Astrocyte of the spinal cord (primary cell): ENCODE data around the gene SEMG1.

Source experiments
- DNase-seq: peaks from one replicate; pipeline ENCODE4 v3.0.0; 2011; ENCODE audit warnings: low read depth, low spot score
- H3K4me3 ChIP-seq: 2 replicates; pipeline ENCODE4 v1.5.1; 2011; ENCODE audit warnings: low read depth, mild to moderate bottlenecking, low read length, moderate library complexity
- in situ Hi-C: cut with HindIII; loops from 2 replicates; pipeline ENCODE4 v1.10.0; 2017; ENCODE audit warnings: low sequenced_read_pairs
- TF ChIP-seq, protein P1 (sequence below): IDR thresholded peaks from 2 replicates; pipeline ENCODE4 v1.5.1; 2012; ENCODE audit warnings: low read depth, mild to moderate bottlenecking, low read length, inconsistent platforms

SEMG1 gene

DNA sequence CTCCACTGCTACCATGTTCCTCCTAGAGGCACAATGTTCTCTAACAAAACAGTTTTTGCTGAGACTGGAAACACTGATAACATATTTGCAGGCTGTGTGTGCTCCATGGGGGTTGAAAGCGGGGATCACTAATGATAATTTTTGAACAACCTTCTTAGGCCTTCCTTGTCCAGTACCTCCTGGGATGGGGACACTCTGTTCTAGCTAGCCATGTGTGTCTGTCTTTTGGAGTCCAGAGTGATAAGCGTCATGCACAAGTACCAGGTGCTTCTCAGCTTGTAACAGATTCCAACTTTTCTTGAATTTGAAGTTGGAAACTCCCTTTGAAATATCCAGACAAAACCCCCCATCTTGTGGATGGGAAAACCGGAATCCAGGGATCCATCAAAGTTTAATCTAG, 17.0 kb upstream of the SEMG1 start:
- in situ Hi-C loops = no loop called here
- H3K4me3 ChIP-seq = no peak overlapping the region
- TF ChIP-seq, protein P1, sequence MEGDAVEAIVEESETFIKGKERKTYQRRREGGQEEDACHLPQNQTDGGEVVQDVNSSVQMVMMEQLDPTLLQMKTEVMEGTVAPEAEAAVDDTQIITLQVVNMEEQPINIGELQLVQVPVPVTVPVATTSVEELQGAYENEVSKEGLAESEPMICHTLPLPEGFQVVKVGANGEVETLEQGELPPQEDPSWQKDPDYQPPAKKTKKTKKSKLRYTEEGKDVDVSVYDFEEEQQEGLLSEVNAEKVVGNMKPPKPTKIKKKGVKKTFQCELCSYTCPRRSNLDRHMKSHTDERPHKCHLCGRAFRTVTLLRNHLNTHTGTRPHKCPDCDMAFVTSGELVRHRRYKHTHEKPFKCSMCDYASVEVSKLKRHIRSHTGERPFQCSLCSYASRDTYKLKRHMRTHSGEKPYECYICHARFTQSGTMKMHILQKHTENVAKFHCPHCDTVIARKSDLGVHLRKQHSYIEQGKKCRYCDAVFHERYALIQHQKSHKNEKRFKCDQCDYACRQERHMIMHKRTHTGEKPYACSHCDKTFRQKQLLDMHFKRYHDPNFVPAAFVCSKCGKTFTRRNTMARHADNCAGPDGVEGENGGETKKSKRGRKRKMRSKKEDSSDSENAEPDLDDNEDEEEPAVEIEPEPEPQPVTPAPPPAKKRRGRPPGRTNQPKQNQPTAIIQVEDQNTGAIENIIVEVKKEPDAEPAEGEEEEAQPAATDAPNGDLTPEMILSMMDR = no peak
- DNase-seq = no peak

DNA sequence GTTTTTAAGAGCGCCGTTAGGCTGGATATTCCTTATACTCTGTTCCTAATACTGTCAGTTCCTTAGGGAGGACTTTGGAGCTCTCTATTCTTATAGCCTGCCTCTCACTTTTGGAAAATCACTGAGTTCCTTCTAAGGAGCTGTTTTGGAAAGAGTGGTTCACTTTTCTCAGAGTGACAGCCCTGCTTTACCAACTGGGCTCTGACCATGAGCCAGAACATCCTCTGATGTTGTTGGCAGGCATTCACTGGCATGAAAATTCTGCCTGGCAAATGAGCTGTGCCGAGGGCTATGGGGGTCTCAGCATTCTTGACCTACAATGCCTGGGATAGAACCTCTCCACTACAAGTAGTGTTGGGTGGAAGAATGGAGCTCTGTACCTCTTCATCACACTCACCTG, 14.9 kb upstream of the SEMG1 start:
- TF ChIP-seq, protein P1 = no peak
- in situ Hi-C loops = no loop called here
- DNase-seq = no peak
- no peak overlapping the region for H3K4me3 ChIP-seq

DNA sequence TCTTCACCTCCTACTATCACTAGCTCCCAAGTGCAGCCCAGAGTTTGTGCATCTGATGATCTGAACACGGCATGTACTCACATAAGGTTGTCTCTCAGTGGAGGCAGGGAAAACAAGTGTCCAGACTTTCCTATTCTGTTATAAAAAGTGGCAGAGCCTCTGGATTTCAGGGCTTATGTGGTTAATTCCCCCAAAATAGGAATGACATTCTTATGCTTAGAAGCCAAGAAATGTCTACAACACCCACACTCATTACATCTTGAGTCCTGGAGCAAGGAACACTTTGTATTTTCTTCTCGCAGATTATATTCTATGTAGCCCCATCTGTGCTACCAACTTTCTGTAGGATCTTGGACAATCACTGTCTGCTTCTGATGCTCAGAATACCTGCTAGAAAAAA, 13.5 kb upstream of the SEMG1 start:
- no peak overlapping the region for H3K4me3 ChIP-seq
- TF ChIP-seq, protein P1 = no peak
- in situ Hi-C loops = no loop called here
- no peak for DNase-seq

DNA sequence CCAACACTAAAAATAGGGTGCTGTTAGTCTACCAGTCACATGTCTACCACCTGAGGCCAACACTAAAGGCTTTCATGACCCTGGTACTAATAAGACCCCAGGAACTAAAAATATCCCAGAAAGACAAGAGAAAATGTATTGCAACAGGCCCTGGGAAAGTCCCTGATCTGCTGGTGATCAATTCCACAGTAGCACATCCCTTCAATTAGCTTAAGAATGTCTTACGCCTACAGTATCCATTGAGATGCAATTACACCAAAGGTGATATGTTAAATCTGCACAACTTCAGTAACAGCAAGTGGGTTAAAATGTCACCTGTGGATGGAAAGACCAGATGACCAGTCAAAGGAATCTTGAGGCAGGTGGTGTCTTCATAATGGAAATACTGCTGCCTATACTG, 3.1 kb downstream of the SEMG1 start:
- DNase-seq = no peak
- in situ Hi-C loops = no loop called here
- TF ChIP-seq, protein P1 = no peak
- H3K4me3 ChIP-seq = no peak overlapping the region

- in situ Hi-C loops = no loop called here
- H3K4me3 ChIP-seq = no peak overlapping the region
- TF ChIP-seq, protein P1 = no peak
- DNase-seq = no peak
Measured at GRCh38 chr20:45211569-45212474, 5.0 kb downstream of the SEMG1 start.

GRCh38 chr20:45212836-45213235, 6.0 kb downstream of the SEMG1 start:
- no peak overlapping the region for H3K4me3 ChIP-seq
- TF ChIP-seq, protein P1 = no peak
- in situ Hi-C loops = no loop called here
- no peak for DNase-seq
